Activated CD4-positive, CD25-positive, alpha-beta regulatory T cell treated with anti-CD3 and anti-CD28 coated beads, Interleukin-2, amount 50 U/mL, for 16 hours (primary cell): Measurements from ENCODE around the gene QARS1.

Experiments
- DNase-seq: peaks from one replicate; pipeline ENCODE4 v3.0.0-alpha.2; 2020; ENCODE audit warnings: low read depth, low spot score

The QARS1 gene

DNA sequence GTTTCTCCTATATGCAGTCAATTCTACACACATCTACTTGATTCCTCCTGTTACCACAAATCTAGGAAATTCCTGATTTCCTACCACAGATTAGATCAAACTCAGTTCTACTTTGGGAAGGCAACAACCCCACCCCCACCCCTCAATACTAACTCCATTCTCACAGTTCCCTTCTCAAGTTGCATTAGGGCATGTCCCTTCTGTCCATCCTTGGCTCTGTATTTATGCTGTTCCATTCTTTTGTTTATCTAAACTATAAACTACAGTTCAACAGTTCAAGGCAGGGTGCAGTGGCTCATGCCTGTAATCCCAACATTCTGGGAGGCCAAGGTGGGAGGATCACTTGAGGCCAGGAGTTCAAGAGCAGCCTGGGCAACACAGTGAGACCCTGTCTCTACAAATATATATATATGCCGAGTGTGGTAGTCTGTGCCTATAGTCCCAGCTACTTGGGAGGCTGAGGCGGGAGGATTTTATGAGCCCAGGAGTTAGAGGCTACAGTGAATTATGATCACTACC is 50.2 kb downstream of the QARS1 start:
- DNase-seq, result no peak

DNA sequence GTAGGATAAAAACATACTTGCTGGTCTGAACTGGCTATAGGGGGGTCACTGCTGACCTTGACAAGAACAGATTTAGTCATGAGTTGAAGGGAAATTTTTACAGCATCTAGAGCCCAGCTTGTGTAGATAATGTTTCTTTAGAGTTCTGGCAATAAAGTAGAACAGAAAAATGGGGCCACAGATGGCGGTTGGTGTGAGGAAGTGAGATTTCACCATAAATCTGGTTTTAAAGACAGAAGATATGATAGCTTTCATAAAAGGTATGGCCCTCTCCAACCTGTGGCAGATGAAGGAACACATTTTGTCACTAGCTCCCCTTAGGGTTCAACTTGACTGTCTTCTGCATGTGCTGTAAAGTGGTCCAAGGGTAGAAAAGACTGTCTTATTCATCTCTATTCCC is 51.0 kb downstream of the QARS1 start:
- no peak for DNase-seq
